Endodermal cell (in vitro differentiated cells): ENCODE measurements around the gene EFNB2. TPM values are rescaled to one million over a fixed set of nuclear protein-coding genes. Genes with fewer than 3 reads are reported as not detected.

Experiments used
- DNase-seq: peaks from one replicate; pipeline ENCODE4 v3.0.0-alpha.2; 2017
- H3K27ac ChIP-seq: 2 replicates; pipeline ENCODE4 v1.5.1; 2013; ENCODE audit warnings: mild to moderate bottlenecking, low read depth, low read length, moderate library complexity
- H3K27me3 ChIP-seq: 2 replicates; pipeline ENCODE4 v1.6.1; 2013; ENCODE audit warnings: mild to moderate bottlenecking, low read length, moderate library complexity; ENCODE audit not compliant: insufficient read depth, control insufficient read depth, poor library complexity, severe bottlenecking
- H3K36me3 ChIP-seq: 2 replicates; pipeline ENCODE4 v1.7.0; 2013; ENCODE audit warnings: mild to moderate bottlenecking, low read length, moderate library complexity; ENCODE audit not compliant: control insufficient read depth, insufficient read depth
- H3K4me1 ChIP-seq: one replicate; pipeline ENCODE4 v1.7.0; 2013; ENCODE audit warnings: low read length; ENCODE audit not compliant: control insufficient read depth, insufficient read depth
- H3K4me3 ChIP-seq: 2 replicates; pipeline ENCODE4 v1.5.1; 2013; ENCODE audit warnings: mild to moderate bottlenecking, low read length, moderate library complexity
- H3K9ac ChIP-seq: 2 replicates; pipeline ENCODE4 v1.6.1; 2013; ENCODE audit warnings: mild to moderate bottlenecking, low read length, moderate library complexity; ENCODE audit not compliant: poor library complexity, severe bottlenecking; ENCODE audit errors: extremely low read depth
- H3K9me3 ChIP-seq: 2 replicates; pipeline ENCODE4 v1.6.1; 2013; ENCODE audit warnings: mild to moderate bottlenecking, low read length, moderate library complexity; ENCODE audit not compliant: control insufficient read depth
- H3K27ac Mint-ChIP-seq: 2 replicates; pipeline ENCODE4 v1.8.0; 2020; ENCODE audit warnings: mixed read lengths
- H3K27me3 Mint-ChIP-seq: 2 replicates; pipeline ENCODE4 v1.8.0; 2021; ENCODE audit warnings: mild to moderate bottlenecking, mixed read lengths; ENCODE audit not compliant: insufficient read depth
- H3K36me3 Mint-ChIP-seq: 2 replicates; pipeline ENCODE4 v1.8.0; 2020; ENCODE audit warnings: low read depth, mixed read lengths
- H3K4me1 Mint-ChIP-seq: 2 replicates; pipeline ENCODE4 v1.8.0; 2020; ENCODE audit warnings: mixed read lengths
- H3K4me3 Mint-ChIP-seq: 2 replicates; pipeline ENCODE4 v1.8.0; 2020; ENCODE audit warnings: mild to moderate bottlenecking, moderate library complexity, mixed read lengths
- H3K9me3 Mint-ChIP-seq: 2 replicates; pipeline ENCODE4 v1.8.0; 2020; ENCODE audit warnings: mild to moderate bottlenecking, mixed read lengths
- WGBS, 2 experiments: methylation state at CpG; one replicate each; pipeline versions ENCODE4 v1.1.5 to v1.1.7; 2013; ENCODE audit warnings: missing lambda C conversion rate in 2 of 2, mixed read lengths in 1 of 2; ENCODE audit not compliant: insufficient coverage in 1 of 2, insufficient read length in 1 of 2; 5-methylcytosine and 5-hydroxymethylcytosine counted together
- total RNA-seq, 2 donors: library from RNA; stranded (reverse); fragmentation: NEBNext Ultra II Directional in 1 of 2; extraction: Animal tissue kit (Norgen Biotek cat#: 25700) in 1 of 2; gene quantifications; 2 replicates in 1 of 2; 3 replicates in 1 of 2; pipeline ENCODE4 v1.2.1, GENCODE V29; 2021
- TF ChIP-seq, protein P1 (sequence below): fragments of 200-600 bp; sonication (generic); conservative IDR thresholded peaks from 2 replicates; pipeline ENCODE4 v1.5.0; 2021; ENCODE audit warnings: antibody characterized with exemption, mild to moderate bottlenecking

The EFNB2 gene
- total RNA-seq, 2 donors from 2014 or later, result 0.84 to 3.1 TPM

DNA sequence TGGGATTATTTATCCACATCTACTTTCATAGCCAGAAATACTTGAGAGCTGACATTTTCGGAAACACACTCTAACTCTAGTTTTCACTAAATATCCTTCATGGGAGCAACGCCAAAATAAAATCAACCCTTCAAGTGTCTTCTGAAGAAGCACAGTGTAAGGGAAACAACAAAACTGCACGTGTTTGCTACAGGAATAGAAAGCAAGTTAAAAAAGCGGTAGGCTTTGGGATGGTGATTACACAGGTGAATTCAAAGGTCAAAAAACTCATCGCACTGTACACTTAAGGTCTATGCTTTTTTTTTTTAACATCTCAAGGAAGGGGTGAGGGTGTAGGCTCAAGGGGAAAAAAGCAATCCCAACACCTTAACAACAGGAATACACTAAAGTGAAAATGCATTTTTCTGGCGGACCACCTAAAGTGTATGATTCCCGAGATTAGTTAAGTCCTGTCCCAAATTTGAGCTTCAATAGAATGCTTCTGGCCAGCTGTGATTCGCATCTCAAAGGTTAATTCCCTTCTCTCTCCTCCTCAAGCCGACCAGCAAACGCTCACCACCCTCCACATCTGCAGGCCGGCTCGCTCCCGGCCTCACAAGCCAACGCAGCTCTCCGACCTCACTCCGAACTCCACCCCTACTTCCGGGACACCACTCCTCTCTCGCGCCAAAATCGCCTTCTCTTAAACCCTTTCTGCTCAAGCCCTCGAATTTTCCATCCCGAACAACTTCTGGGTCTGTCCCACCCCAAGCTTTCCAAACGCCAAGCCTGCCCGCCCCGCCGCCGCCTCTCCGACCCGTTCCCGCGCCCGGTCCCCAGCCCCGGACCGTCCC is 31.4 kb upstream of the EFNB2 start:
- peak overlapping the region; percentile 92 for H3K27ac ChIP-seq
- H3K4me3 Mint-ChIP-seq, result peak overlapping the region; percentile 98
- peaks cover 47% of the 10 kb centered on the region for H3K4me1 Mint-ChIP-seq
- peak overlapping the region; percentile 97 for H3K4me3 ChIP-seq
- no peaks in the 10 kb centered on the region for H3K9me3 ChIP-seq
- H3K36me3 Mint-ChIP-seq, result peaks cover 2% of the 10 kb centered on the region
- H3K27me3 Mint-ChIP-seq, result no peaks in the 10 kb centered on the region
- no peaks in the 10 kb centered on the region for H3K4me1 ChIP-seq
- no peaks in the 10 kb centered on the region for H3K36me3 ChIP-seq
- peak; percentile 79 for DNase-seq
- peak overlapping the region; percentile 96 for H3K27ac Mint-ChIP-seq
- no peaks in the 10 kb centered on the region for H3K9me3 Mint-ChIP-seq
- TF ChIP-seq, protein P1, sequence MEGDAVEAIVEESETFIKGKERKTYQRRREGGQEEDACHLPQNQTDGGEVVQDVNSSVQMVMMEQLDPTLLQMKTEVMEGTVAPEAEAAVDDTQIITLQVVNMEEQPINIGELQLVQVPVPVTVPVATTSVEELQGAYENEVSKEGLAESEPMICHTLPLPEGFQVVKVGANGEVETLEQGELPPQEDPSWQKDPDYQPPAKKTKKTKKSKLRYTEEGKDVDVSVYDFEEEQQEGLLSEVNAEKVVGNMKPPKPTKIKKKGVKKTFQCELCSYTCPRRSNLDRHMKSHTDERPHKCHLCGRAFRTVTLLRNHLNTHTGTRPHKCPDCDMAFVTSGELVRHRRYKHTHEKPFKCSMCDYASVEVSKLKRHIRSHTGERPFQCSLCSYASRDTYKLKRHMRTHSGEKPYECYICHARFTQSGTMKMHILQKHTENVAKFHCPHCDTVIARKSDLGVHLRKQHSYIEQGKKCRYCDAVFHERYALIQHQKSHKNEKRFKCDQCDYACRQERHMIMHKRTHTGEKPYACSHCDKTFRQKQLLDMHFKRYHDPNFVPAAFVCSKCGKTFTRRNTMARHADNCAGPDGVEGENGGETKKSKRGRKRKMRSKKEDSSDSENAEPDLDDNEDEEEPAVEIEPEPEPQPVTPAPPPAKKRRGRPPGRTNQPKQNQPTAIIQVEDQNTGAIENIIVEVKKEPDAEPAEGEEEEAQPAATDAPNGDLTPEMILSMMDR, result no peak
- peak overlapping the region; percentile 74 for H3K9ac ChIP-seq
- WGBS, 2 experiments, result 0 to 1% methylated on average over 18 to 34 of the region's 34 CpGs
- no peaks in the 10 kb centered on the region for H3K27me3 ChIP-seq

DNA sequence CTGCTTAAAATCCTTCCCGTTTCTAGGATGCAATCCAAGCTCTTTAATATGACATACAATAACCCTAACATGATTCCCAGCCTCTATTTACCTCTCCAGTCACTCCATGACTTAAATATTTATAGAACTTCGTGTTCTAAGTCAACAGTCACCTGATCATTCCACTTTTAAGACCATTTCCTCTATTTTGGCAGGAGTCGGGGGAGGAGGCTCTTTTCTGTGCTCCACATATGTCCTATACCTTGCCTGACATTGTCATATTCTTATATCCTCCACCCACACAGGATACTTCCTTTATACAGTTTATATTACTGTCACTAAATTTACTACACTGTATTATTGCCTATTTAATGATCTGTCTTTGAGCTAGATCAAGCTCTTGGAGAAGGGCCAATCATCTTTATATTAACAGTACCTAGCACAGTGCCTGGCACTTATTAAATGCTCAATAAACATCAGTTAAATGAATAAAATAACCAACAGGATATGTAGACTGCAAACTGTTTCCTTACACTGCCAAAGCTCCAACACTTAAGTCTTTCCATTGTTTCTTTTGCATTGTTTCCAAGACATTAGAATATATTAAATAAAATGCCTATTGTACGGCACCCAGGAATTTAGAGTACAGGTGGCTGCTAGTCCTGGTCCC is 29.8 kb upstream of the EFNB2 start:
- DNase-seq, result no peak
- H3K4me3 ChIP-seq, result peak overlapping the region; percentile 97
- no peaks in the 10 kb centered on the region for H3K27me3 ChIP-seq
- Mint-ChIP-seq H3K4me3 (peak overlapping the region; percentile 98), H3K4me1 (peaks cover 57% of the 10 kb centered on the region), H3K36me3 (peaks cover 2% of the 10 kb centered on the region), H3K27me3 (no peaks in the 10 kb centered on the region), H3K27ac (peak overlapping the region; percentile 3), H3K9me3 (no peaks in the 10 kb centered on the region)
- no peak overlapping the region for H3K27ac ChIP-seq
- H3K36me3 ChIP-seq, result no peaks in the 10 kb centered on the region
- no peaks in the 10 kb centered on the region for H3K4me1 ChIP-seq
- no peak overlapping the region for H3K9ac ChIP-seq
- no peaks in the 10 kb centered on the region for H3K9me3 ChIP-seq
- TF ChIP-seq, protein P1, result no peak
- WGBS, 2 experiments, result 62 to 63% methylated on average over 3 to 4 of the region's 4 CpGs

DNA sequence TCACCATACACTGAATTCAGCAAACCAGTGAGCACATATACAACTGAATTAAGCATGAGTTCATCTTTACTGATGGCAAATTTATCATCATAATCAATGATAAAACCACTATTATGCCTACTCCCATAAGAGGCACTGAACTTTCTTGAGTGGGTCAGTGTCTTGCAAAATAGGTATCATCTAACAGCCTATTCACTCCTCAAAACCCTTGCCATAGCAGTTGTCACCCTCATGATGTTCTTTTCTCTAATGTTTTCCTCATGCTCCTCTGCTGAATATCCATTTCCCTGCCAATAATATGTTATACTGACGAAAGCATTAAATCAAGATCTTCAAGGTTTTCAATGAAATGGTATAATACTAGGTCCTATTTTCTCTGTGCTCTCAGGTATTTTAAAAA is 26.8 kb upstream of the EFNB2 start:
- no peaks in the 10 kb centered on the region for H3K9me3 Mint-ChIP-seq
- H3K27ac Mint-ChIP-seq, result no peak overlapping the region
- no peaks in the 10 kb centered on the region for H3K27me3 ChIP-seq
- H3K4me1 Mint-ChIP-seq, result peaks cover 49% of the 10 kb centered on the region
- WGBS, 2 experiments, result 78% methylated on average over 1 of the region's 1 CpG; no CpG with 5 or more reads in 1 of the 2 experiments
- H3K4me1 ChIP-seq, result no peaks in the 10 kb centered on the region
- no peak overlapping the region for H3K4me3 ChIP-seq
- H3K27ac ChIP-seq, result no peak overlapping the region
- no peak for DNase-seq
- peaks cover 22% of the 10 kb centered on the region for H3K36me3 ChIP-seq
- no peak overlapping the region for H3K4me3 Mint-ChIP-seq
- TF ChIP-seq, protein P1, result no peak
- no peaks in the 10 kb centered on the region for H3K9me3 ChIP-seq
- H3K36me3 Mint-ChIP-seq, result peaks cover 23% of the 10 kb centered on the region
- H3K9ac ChIP-seq, result no peak overlapping the region
- H3K27me3 Mint-ChIP-seq, result no peaks in the 10 kb centered on the region
